ENCODE measurements around the gene PPP1R12A. TPM values are rescaled to one million over a fixed set of nuclear protein-coding genes. Genes with fewer than 3 reads are reported as not detected.

The PPP1R12A gene
- total and polyA plus RNA-seq, 2 of the 4 experiments (the other 2 are of a cell fraction) = 47.7 to 112 TPM

DNA sequence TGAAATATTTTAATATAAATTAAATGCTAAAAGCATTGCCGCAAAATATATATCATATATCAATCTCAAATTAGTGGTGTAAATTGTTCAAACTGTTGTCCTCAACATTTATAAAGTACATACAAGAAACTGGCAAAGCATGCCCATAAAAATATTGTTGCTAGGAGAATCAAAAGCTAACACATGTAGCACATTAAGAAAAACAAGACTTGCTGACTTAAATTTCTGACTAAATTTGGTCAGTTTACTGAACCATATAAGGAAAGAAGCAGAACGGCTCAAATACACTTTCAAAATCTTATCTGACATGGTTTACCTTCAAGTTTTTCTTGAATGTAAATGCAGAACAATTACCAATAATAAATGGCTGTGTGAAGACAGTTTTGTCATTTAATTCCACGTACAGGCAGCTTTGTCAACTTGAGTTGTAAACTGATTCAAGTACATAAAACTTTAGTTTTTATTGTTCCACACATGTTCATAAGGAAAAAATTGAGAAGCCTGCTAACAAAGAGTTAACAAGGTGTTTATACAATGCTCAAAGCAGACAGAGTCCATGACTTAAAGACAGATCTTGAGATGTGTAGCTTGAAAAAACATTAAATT lies 50.4 kb downstream of the PPP1R12A start:
- H3K4me3 ChIP-seq (ENCODE audit: insufficient read depth, low read depth, low read length) = no peak overlapping the region
- no peak overlapping the region for H3K14ac ChIP-seq (replicated peaks; ENCODE audit: low read depth, low read length)
- no peak overlapping the region for H3K4ac ChIP-seq (ENCODE audit: low read depth, low read length)
- H3K27ac ChIP-seq (ENCODE audit: insufficient read depth, low read length) = no peak overlapping the region
- H2AK5ac ChIP-seq (ENCODE audit: low read depth, low read length) = no peak overlapping the region
- no peak overlapping the region for H4K5ac ChIP-seq (ENCODE audit: low read depth, low read length)
- H3K27me3 ChIP-seq (ENCODE audit: control insufficient read depth, insufficient read depth, low read length) = no peaks in the 10 kb centered on the region
- dilution Hi-C loops (cut with HindIII; ENCODE audit: low sequenced_read_pairs, unreplicated experiment) = no loop called here
- H3K36me3 ChIP-seq (ENCODE audit: control insufficient read depth, insufficient read depth, low read length) = no peaks in the 10 kb centered on the region
- H4K20me1 ChIP-seq (ENCODE audit: insufficient read depth, low read length) = peaks cover 74% of the 10 kb centered on the region; the same call in 1 of the 2 replicates
- H2BK120ac ChIP-seq (ENCODE audit: low read depth, low read length) = no peak overlapping the region
- H3K9ac ChIP-seq (ENCODE audit: low read depth, low read length) = no peak overlapping the region
- BruUV-seq (replicated peaks) = no TSS peak
- no peak overlapping the region for H2BK20ac ChIP-seq (ENCODE audit: low read depth, low read length)
- WGBS, 2 experiments (ENCODE audit: extremely low coverage in 2 of 2, insufficient read length in 1 of 2) = no CpG with 5 or more reads among the region's 3 CpGs
- no peak overlapping the region for H4K91ac ChIP-seq (ENCODE audit: insufficient read depth, low read depth, low read length)
- ChIA-PET CTCF (interaction anchor here (3.3 kb wide), 1 partner anchor 303 kb away, joined by 11 read pairs; no protein-coding TSS in a partner anchor), POLR2A (ENCODE audit: unreplicated experiment) (interaction anchor here (0.6 kb wide), 1 partner anchor 9 kb away, joined by 3 read pairs; no protein-coding TSS in a partner anchor)
- H2AK9ac ChIP-seq (replicated peaks; ENCODE audit: low read depth, low read length, poor library complexity) = no peak overlapping the region
- no peak overlapping the region for H3K56ac ChIP-seq (ENCODE audit: extremely low read depth, insufficient read depth, low read length)
- no peak overlapping the region for H2AFZ ChIP-seq (replicated peaks; ENCODE audit: low read length, poor library complexity)
- H3K4me2 ChIP-seq (ENCODE audit: low read depth, low read length) = peak overlapping the region; percentile 55; the same call in 1 of the 2 replicates
- no peak overlapping the region for H2BK15ac ChIP-seq (ENCODE audit: low read depth, low read length)
- H3K4me1 ChIP-seq (ENCODE audit: control insufficient read depth, insufficient read depth, low read length) = peaks cover 2% of the 10 kb centered on the region
- no peak overlapping the region for H3K18ac ChIP-seq (ENCODE audit: low read depth, low read length)
- no peak for ATAC-seq (ENCODE audit: low read depth)
- peaks cover 7 to 47% of the 10 kb centered on the region in 2 experiments for H3K79me1 ChIP-seq (ENCODE audit: low read depth in 1 of 2, low read length in 2 of 2)
- H4K8ac ChIP-seq (ENCODE audit: low read depth in 2 of 2, low read length in 2 of 2) = no peak overlapping the region
- in situ Hi-C loops (cut with MboI; ENCODE audit: low sequenced_read_pairs) = no loop called here
- H3K23ac ChIP-seq (ENCODE audit: low read depth, low read length) = no peak overlapping the region
- H2BK5ac ChIP-seq (ENCODE audit: low read depth, low read length, poor library complexity, severe bottlenecking) = peak overlapping the region; percentile 0
- intact Hi-C loops (cut with micrococcal nuclease) = loop anchor here (5.0 kb wide), 2 partner anchors 327 to 383 kb away; no protein-coding TSS in a partner anchor
- peaks cover 3% of the 10 kb centered on the region; the same call in 1 of the 2 replicates for H3K9me1 ChIP-seq (ENCODE audit: insufficient read depth, low read length)
- no peak for DNase-seq
- TF ChIP-seq POLR2A (IDR thresholded peaks at IDR 0.05; ENCODE audit: low read depth, low read length) (no peak), MAZ (IDR thresholded peaks at IDR 0.05; ENCODE audit: borderline replicate concordance, low read depth, low read length) (no peak), BHLHE40 (IDR thresholded peaks at IDR 0.05; ENCODE audit: low read depth, low read length) (no peak), RAD21 (IDR thresholded peaks at IDR 0.05; ENCODE audit: low read length) (no peak), NFE2L2 (IDR thresholded peaks at IDR 0.05; ENCODE audit: low read depth, low read length) (no peak), FOS (IDR thresholded peaks at IDR 0.05; ENCODE audit: low read depth, low read length) (no peak), RCOR1 (IDR thresholded peaks at IDR 0.05; ENCODE audit: insufficient replicate concordance, low read length) (no peak), MXI1 (IDR thresholded peaks at IDR 0.05; ENCODE audit: borderline replicate concordance, low read depth, low read length) (no peak), CEBPB (IDR thresholded peaks at IDR 0.05; ENCODE audit: low read depth, low read length) (no peak), MAFK (IDR thresholded peaks at IDR 0.05; ENCODE audit: low read depth, low read length) (no peak), RFX5 (IDR thresholded peaks at IDR 0.05; ENCODE audit: low read depth, low read length) (no peak), SMC3 (IDR thresholded peaks at IDR 0.05; ENCODE audit: low read depth, low read length) (no peak), CHD1 (IDR thresholded peaks at IDR 0.05; ENCODE audit: low read depth, low read length) (no peak)
- TF ChIP-seq, protein P1, sequence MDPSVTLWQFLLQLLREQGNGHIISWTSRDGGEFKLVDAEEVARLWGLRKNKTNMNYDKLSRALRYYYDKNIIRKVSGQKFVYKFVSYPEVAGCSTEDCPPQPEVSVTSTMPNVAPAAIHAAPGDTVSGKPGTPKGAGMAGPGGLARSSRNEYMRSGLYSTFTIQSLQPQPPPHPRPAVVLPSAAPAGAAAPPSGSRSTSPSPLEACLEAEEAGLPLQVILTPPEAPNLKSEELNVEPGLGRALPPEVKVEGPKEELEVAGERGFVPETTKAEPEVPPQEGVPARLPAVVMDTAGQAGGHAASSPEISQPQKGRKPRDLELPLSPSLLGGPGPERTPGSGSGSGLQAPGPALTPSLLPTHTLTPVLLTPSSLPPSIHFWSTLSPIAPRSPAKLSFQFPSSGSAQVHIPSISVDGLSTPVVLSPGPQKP (IDR thresholded peaks at IDR 0.05; ENCODE audit: borderline replicate concordance, low read depth, low read length) = no peak
- TF ChIP-seq, protein P2, sequence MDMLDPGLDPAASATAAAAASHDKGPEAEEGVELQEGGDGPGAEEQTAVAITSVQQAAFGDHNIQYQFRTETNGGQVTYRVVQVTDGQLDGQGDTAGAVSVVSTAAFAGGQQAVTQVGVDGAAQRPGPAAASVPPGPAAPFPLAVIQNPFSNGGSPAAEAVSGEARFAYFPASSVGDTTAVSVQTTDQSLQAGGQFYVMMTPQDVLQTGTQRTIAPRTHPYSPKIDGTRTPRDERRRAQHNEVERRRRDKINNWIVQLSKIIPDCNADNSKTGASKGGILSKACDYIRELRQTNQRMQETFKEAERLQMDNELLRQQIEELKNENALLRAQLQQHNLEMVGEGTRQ (IDR thresholded peaks at IDR 0.05; ENCODE audit: low read depth, low read length) = no peak
- TF ChIP-seq, protein P3, sequence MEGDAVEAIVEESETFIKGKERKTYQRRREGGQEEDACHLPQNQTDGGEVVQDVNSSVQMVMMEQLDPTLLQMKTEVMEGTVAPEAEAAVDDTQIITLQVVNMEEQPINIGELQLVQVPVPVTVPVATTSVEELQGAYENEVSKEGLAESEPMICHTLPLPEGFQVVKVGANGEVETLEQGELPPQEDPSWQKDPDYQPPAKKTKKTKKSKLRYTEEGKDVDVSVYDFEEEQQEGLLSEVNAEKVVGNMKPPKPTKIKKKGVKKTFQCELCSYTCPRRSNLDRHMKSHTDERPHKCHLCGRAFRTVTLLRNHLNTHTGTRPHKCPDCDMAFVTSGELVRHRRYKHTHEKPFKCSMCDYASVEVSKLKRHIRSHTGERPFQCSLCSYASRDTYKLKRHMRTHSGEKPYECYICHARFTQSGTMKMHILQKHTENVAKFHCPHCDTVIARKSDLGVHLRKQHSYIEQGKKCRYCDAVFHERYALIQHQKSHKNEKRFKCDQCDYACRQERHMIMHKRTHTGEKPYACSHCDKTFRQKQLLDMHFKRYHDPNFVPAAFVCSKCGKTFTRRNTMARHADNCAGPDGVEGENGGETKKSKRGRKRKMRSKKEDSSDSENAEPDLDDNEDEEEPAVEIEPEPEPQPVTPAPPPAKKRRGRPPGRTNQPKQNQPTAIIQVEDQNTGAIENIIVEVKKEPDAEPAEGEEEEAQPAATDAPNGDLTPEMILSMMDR (conservative IDR thresholded peaks at IDR 0.05; ENCODE audit: low read depth, low read length) = no peak
- no peaks in the 10 kb centered on the region for H3K9me3 ChIP-seq (ENCODE audit: control insufficient read depth, insufficient read depth, low read length)
